Muscle of leg (tissue), 11 donors: ENCODE results near the gene SERPINB12. TPM values are rescaled to one million over a fixed set of nuclear protein-coding genes. Genes with fewer than 3 reads are reported as not detected.
A peak's percentile ranks its signal among the peaks of the same experiment; 100 is the strongest.

Experiments used
- DNase-seq: peaks from one replicate; pipeline ENCODE4 v3.0.0; 2013
- H3K27ac ChIP-seq: one replicate; pipeline ENCODE4 v1.5.1; 2013; ENCODE audit warnings: mild to moderate bottlenecking, low read length, control low read depth
- H3K27me3 ChIP-seq: one replicate; pipeline ENCODE4 v1.6.1; 2013; ENCODE audit warnings: low read length; ENCODE audit not compliant: control insufficient read depth, insufficient read depth
- H3K36me3 ChIP-seq: one replicate; pipeline ENCODE4 v1.6.1; 2013; ENCODE audit warnings: low read length; ENCODE audit not compliant: control insufficient read depth, insufficient read depth
- H3K4me1 ChIP-seq: one replicate; pipeline ENCODE4 v1.6.1; 2013; ENCODE audit warnings: low read length; ENCODE audit not compliant: control insufficient read depth, insufficient read depth
- H3K4me3 ChIP-seq: one replicate; pipeline ENCODE4 v1.5.1; 2013; ENCODE audit warnings: low read length, control low read depth
- H3K9me3 ChIP-seq: replicated peaks from 2 replicates; pipeline ENCODE4 v1.6.1; 2013; ENCODE audit warnings: low read depth, low read length; ENCODE audit not compliant: control insufficient read depth
- WGBS: methylation state at CpG from one replicate; pipeline ENCODE4 v1.1.5; 2013; ENCODE audit warnings: missing lambda C conversion rate; ENCODE audit not compliant: insufficient coverage; 5-methylcytosine and 5-hydroxymethylcytosine counted together
- polyA plus RNA-seq, 8 donors: library from polyadenylated mRNA; unstranded; fragments of 120-200 nt; gene quantifications; one replicate each; pipeline versions ENCODE4 v1.2.1 to v1.2.3, GENCODE V29; 2013; ENCODE audit warnings: inconsistent platforms in 1 of 8, low replicate concordance in 1 of 8; ENCODE audit not compliant: insufficient read length in 8 of 8, insufficient read depth in 1 of 8
- total RNA-seq: library from RNA; stranded (reverse); fragments of 120-200 nt; gene quantifications from one replicate; pipeline ENCODE4 v1.2.4, GENCODE V29; 2013

The SERPINB12 gene
- total and polyA plus RNA-seq, 9 donors = 0.23 to 1.3 (median 0.43) TPM

GRCh38 chr18:63570721-63571120 lies 28.6 kb downstream of the SERPINB12 start:
- Histone ChIP-seq H3K4me1 (no peaks in the 10 kb centered on the region), H3K27me3 (no peaks in the 10 kb centered on the region), H3K4me3 (no peak overlapping the region), H3K36me3 (no peaks in the 10 kb centered on the region), H3K9me3 (no peaks in the 10 kb centered on the region), H3K27ac (no peak overlapping the region)
- WGBS = no CpG with 5 or more reads among the region's 6 CpGs
- peak; percentile 15 for DNase-seq

GRCh38 chr18:63575681-63576080 lies 33.5 kb downstream of the SERPINB12 start:
- DNase-seq = no peak
- no peak overlapping the region for H3K4me3 ChIP-seq
- H3K27me3 ChIP-seq = no peaks in the 10 kb centered on the region
- no peaks in the 10 kb centered on the region for H3K4me1 ChIP-seq
- no peak overlapping the region for H3K27ac ChIP-seq
- no peaks in the 10 kb centered on the region for H3K9me3 ChIP-seq
- H3K36me3 ChIP-seq = no peaks in the 10 kb centered on the region

- no peak overlapping the region for H3K4me3 ChIP-seq
- H3K27ac ChIP-seq = no peak overlapping the region
- no peaks in the 10 kb centered on the region for H3K9me3 ChIP-seq
- H3K27me3 ChIP-seq = no peaks in the 10 kb centered on the region
- H3K36me3 ChIP-seq = no peaks in the 10 kb centered on the region
- no peaks in the 10 kb centered on the region for H3K4me1 ChIP-seq
- 0% methylated on average over 1 of the region's 5 CpGs for WGBS
- DNase-seq = peak; percentile 35
Measured at GRCh38 chr18:63578357-63578958, 36.3 kb downstream of the SERPINB12 start.

GRCh38 chr18:63579616-63580015 lies 37.4 kb downstream of the SERPINB12 start:
- Histone ChIP-seq H3K27ac (no peak overlapping the region), H3K27me3 (no peaks in the 10 kb centered on the region), H3K36me3 (no peaks in the 10 kb centered on the region), H3K4me1 (no peaks in the 10 kb centered on the region), H3K4me3 (no peak overlapping the region), H3K9me3 (no peaks in the 10 kb centered on the region)
- no peak for DNase-seq
- WGBS = no CpG with 5 or more reads among the region's 2 CpGs

- H3K27me3 ChIP-seq = no peaks in the 10 kb centered on the region
- no peak overlapping the region for H3K4me3 ChIP-seq
- H3K9me3 ChIP-seq = no peaks in the 10 kb centered on the region
- 100% methylated on average over 3 of the region's 4 CpGs for WGBS
- DNase-seq = no peak
- no peaks in the 10 kb centered on the region for H3K4me1 ChIP-seq
- H3K36me3 ChIP-seq = no peaks in the 10 kb centered on the region
- H3K27ac ChIP-seq = no peak overlapping the region
Measured at GRCh38 chr18:63585988-63586387, 43.8 kb downstream of the SERPINB12 start.

- no peaks in the 10 kb centered on the region for H3K9me3 ChIP-seq
- 70% methylated on average over 2 of the region's 4 CpGs for WGBS
- no peak overlapping the region for H3K4me3 ChIP-seq
- H3K36me3 ChIP-seq = no peaks in the 10 kb centered on the region
- H3K27ac ChIP-seq = no peak overlapping the region
- no peak for DNase-seq
- no peaks in the 10 kb centered on the region for H3K4me1 ChIP-seq
- no peaks in the 10 kb centered on the region for H3K27me3 ChIP-seq
Measured at GRCh38 chr18:63586431-63586830, 44.3 kb downstream of the SERPINB12 start.

- WGBS = 76% methylated on average over 3 of the region's 4 CpGs
- H3K4me1 ChIP-seq = no peaks in the 10 kb centered on the region
- no peaks in the 10 kb centered on the region for H3K9me3 ChIP-seq
- no peak for DNase-seq
- no peak within 1 kb of the TSS for H3K4me3 ChIP-seq
- H3K27ac ChIP-seq = no peak within 1 kb of the TSS
- no peaks in the 10 kb centered on the region for H3K36me3 ChIP-seq
- no peaks in the 10 kb centered on the region for H3K27me3 ChIP-seq
Measured at GRCh38 chr18:63586966-63587365, 44.8 kb downstream of the SERPINB12 start, which contains the start of gene SERPINB13. SERPINB13 (plus strand) TSS chr18:63587343; CDS start chr18:63588668, 1,325 bp downstream.

- no peaks in the 10 kb centered on the region for H3K4me1 ChIP-seq
- no peaks in the 10 kb centered on the region for H3K9me3 ChIP-seq
- DNase-seq = no peak
- no peaks in the 10 kb centered on the region for H3K36me3 ChIP-seq
- H3K27ac ChIP-seq = no peak overlapping the region
- H3K4me3 ChIP-seq = no peak overlapping the region
- no peaks in the 10 kb centered on the region for H3K27me3 ChIP-seq
- 71% methylated on average over 1 of the region's 5 CpGs for WGBS
Measured at GRCh38 chr18:63588909-63589308, 46.7 kb downstream of the SERPINB12 start.

GRCh38 chr18:63590373-63590772 lies 48.2 kb downstream of the SERPINB12 start:
- Histone ChIP-seq H3K9me3 (no peaks in the 10 kb centered on the region), H3K4me1 (no peaks in the 10 kb centered on the region), H3K36me3 (no peaks in the 10 kb centered on the region), H3K27ac (no peak overlapping the region), H3K4me3 (no peak overlapping the region), H3K27me3 (no peaks in the 10 kb centered on the region)
- 63% methylated on average over 2 of the region's 2 CpGs for WGBS
- DNase-seq = no peak

- WGBS = no CpG with 5 or more reads among the region's 3 CpGs
- DNase-seq = no peak
- H3K27ac ChIP-seq = no peak overlapping the region
- H3K4me3 ChIP-seq = no peak overlapping the region
- no peaks in the 10 kb centered on the region for H3K36me3 ChIP-seq
- H3K9me3 ChIP-seq = no peaks in the 10 kb centered on the region
- no peaks in the 10 kb centered on the region for H3K4me1 ChIP-seq
- H3K27me3 ChIP-seq = no peaks in the 10 kb centered on the region
Measured at GRCh38 chr18:63590966-63591695, 49.0 kb downstream of the SERPINB12 start.
